ENCODE data around the gene ATG10. TPM values are rescaled to one million over a fixed set of nuclear protein-coding genes. Genes with fewer than 3 reads are reported as not detected.
A peak's percentile ranks its signal among the peaks of the same experiment; 100 is the strongest.
"Not testable (repeated sequence)": the region's sequence is repeated elsewhere in the genome, so short reads cannot be mapped to it uniquely, and the experiment has no call there.

The ATG10 gene
- polyA plus RNA-seq (ENCODE audit: low read depth in 6 of 6), result 10 to 100 TPM in 1 of 6 donors, 1 to 10 TPM in 5; 3.9 to 14.5 (median 6.5) TPM

DNA sequence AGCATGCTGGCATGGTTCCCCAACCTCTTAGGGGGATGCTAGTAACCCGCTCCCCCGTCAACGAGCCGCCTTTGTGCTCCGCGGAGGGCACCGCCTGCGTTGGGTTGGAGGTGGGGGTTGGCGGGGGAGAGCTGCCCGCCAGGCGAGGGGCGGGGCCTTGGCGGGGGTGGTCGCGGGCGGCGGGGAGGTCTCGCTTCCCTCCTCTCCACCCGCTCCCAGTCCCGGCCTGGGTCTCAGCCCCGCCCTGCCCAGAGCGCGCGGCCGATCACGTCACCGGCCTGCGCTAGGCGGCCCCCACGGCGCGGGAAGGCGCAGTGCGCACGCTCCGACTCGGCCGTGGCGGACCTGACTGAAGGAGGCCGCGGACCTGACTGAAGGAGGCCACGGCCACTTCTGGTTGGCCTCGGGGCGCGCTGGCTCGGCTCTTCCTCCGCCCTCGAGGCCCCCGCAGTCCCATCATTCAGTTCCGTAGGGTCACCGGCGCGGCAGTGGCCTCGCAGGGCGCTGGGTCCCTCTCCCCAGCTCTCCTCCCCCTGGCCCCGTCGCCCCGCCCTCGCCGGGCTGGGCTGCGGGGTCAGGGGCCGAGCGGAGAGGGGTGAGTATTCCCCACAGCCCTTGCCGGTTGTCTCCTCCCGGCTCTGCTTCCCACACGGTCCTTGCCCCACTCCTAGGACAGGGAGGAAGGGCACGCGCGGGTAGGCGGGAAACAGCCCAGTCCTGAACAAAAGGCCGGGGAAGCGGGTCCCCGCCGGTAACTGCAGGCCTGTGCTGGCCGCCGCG is at the start of gene ATG10:
ATG10 (plus strand) TSS at position 312 of the 780 bp plus-strand sequence. CDS start 15,548 bp downstream, outside the sequence.
- H3K27ac Mint-ChIP-seq, result peak within 1 kb of the TSS; percentile 93 to 99 (median 97)
- no peaks in the 10 kb centered on the region for H3K9me3 Mint-ChIP-seq
- peak within 1 kb of the TSS; percentile 92 to 98 (median 96) for H3K4me3 Mint-ChIP-seq
- peak; percentile 89 for DNase-seq
- no peaks in the 10 kb centered on the region for H3K27me3 Mint-ChIP-seq
- peak; percentile 89 to 91 for ATAC-seq (ENCODE audit: low read depth in 2 of 2)
- H3K4me1 Mint-ChIP-seq, result peaks cover 7 to 28% (median 10%) of the 10 kb centered on the region in 3 donors
- H3K36me3 Mint-ChIP-seq, result no peaks in the 10 kb centered on the region

GRCh38 chr5:81922854-81923279 is 49.0 kb upstream of the ATG10 start:
- ATAC-seq (ENCODE audit: low read depth in 2 of 2) (no peak), DNase-seq (no peak)
- Mint-ChIP-seq H3K9me3 (peaks cover 0 to 10% (median 4%) of the 10 kb centered on the region in 7 donors), H3K27me3 (peaks cover 0 to 9% (median 0%) of the 10 kb centered on the region in 3 donors), H3K27ac (no peak overlapping the region), H3K36me3 (peaks cover 0 to 2% of the 10 kb centered on the region in 2 donors), H3K4me1 (no peaks in the 10 kb centered on the region), H3K4me3 (no peak overlapping the region)

DNA sequence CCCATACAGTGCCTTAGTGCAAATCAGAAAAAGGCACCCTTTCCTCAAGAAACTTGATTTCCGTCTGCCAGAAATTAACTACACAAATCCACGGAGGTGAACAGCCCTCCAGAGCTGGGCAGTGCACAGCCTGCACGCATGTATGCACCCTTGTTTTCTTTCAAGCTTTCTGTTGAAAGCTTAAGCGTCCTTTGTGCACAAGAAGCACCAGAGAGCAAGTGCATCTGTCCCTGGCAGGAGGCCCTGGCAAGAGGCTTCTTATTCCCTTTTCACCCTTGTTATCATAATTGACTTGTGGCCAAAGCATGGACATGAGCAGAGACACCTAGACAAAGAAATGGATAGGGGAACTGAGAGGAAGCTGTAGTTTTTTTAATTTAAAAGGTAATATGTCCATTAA is 47.4 kb upstream of the ATG10 start:
- ATAC-seq (ENCODE audit: low read depth in 2 of 2), result no peak
- H3K36me3 Mint-ChIP-seq, result peaks cover 0 to 5% of the 10 kb centered on the region in 2 donors
- no peak overlapping the region for H3K27ac Mint-ChIP-seq
- peaks cover 0 to 9% (median 0%) of the 10 kb centered on the region in 3 donors for H3K27me3 Mint-ChIP-seq
- H3K4me3 Mint-ChIP-seq, result no peak overlapping the region
- no peak for DNase-seq
- no peaks in the 10 kb centered on the region for H3K4me1 Mint-ChIP-seq
- H3K9me3 Mint-ChIP-seq, result peaks cover 0 to 16% (median 6%) of the 10 kb centered on the region in 7 donors

DNA sequence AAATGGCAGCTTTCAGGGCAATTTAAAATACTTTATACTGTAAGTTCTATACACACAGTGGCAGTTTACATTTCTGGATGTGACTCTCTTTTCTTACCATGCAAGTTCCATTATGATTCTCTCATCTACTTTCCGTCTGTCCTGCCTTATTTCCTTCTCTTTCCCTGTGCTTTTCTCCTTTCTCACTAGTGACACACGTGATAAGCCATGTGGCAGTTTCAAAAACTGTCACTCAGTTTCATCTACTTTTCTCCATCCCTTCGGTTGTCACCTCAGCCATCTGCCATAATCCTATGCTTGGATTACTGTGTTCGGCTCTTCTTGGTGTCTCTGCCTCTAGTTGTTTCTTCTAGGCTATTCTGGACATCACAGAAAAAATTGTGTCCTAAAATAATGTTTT is 46.8 kb upstream of the ATG10 start:
- peaks cover 0 to 16% (median 6%) of the 10 kb centered on the region in 7 donors for H3K9me3 Mint-ChIP-seq
- H3K27me3 Mint-ChIP-seq, result peaks cover 0 to 9% (median 0%) of the 10 kb centered on the region in 3 donors
- H3K27ac Mint-ChIP-seq, result no peak overlapping the region
- H3K4me3 Mint-ChIP-seq, result no peak overlapping the region
- no peaks in the 10 kb centered on the region for H3K4me1 Mint-ChIP-seq
- peaks cover 0 to 5% of the 10 kb centered on the region in 2 donors for H3K36me3 Mint-ChIP-seq
- DNase-seq (no peak), ATAC-seq (ENCODE audit: low read depth in 2 of 2) (no peak)

- no peak overlapping the region for H3K4me3 Mint-ChIP-seq
- H3K4me1 Mint-ChIP-seq, result no peaks in the 10 kb centered on the region
- H3K27ac Mint-ChIP-seq, result peak overlapping the region in 1 of 6 donors; percentile 8
- peaks cover 0 to 5% of the 10 kb centered on the region in 2 donors for H3K36me3 Mint-ChIP-seq
- H3K9me3 Mint-ChIP-seq, result peaks cover 0 to 16% (median 6%) of the 10 kb centered on the region in 7 donors
- DNase-seq (no peak), ATAC-seq (ENCODE audit: low read depth in 2 of 2) (no peak)
- H3K27me3 Mint-ChIP-seq, result peaks cover 0 to 9% (median 0%) of the 10 kb centered on the region in 3 donors
These were observed 45.8 kb upstream of the ATG10 start for GRCh38 chr5:81925981-81926380.

DNA sequence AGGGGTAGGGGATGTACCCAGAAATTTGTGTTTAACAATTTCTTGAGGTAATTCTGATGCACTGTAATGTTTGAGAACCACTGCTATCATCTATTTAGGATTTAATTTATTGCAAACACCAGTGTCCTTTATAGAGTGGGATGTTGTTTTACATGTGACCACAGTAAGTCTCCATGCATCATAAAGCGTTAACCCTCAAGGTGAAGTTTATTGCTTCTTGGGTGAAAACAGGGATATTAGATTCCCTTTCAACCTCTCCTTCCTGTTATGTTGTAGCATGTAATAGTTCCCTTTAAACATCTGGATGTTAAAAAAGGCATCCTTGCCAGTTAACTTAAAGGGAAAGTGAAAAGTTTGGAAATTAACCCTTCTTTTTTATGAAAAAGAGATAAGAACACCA is 35.8 kb upstream of the ATG10 start:
- no peak overlapping the region for H3K4me3 Mint-ChIP-seq
- H3K27ac Mint-ChIP-seq, result no peak overlapping the region
- H3K4me1 Mint-ChIP-seq, result no peaks in the 10 kb centered on the region
- no peaks in the 10 kb centered on the region for H3K27me3 Mint-ChIP-seq
- ATAC-seq (ENCODE audit: low read depth in 2 of 2), result no peak
- H3K9me3 Mint-ChIP-seq, result peaks cover 0 to 9% (median 5%) of the 10 kb centered on the region in 7 donors
- H3K36me3 Mint-ChIP-seq, result peaks cover 3 to 4% of the 10 kb centered on the region in 2 donors
- no peak for DNase-seq

- Mint-ChIP-seq H3K36me3 (peaks cover 7 to 9% of the 10 kb centered on the region in 2 donors), H3K9me3 (peaks cover 0 to 13% (median 12%) of the 10 kb centered on the region in 7 donors), H3K27me3 (no peaks in the 10 kb centered on the region), H3K4me1 (no peaks in the 10 kb centered on the region), H3K4me3 (no peak overlapping the region), H3K27ac (no peak overlapping the region)
- DNase-seq (no peak), ATAC-seq (ENCODE audit: low read depth in 2 of 2) (no peak)
These were observed 35.1 kb upstream of the ATG10 start for GRCh38 chr5:81936750-81937149.

DNA sequence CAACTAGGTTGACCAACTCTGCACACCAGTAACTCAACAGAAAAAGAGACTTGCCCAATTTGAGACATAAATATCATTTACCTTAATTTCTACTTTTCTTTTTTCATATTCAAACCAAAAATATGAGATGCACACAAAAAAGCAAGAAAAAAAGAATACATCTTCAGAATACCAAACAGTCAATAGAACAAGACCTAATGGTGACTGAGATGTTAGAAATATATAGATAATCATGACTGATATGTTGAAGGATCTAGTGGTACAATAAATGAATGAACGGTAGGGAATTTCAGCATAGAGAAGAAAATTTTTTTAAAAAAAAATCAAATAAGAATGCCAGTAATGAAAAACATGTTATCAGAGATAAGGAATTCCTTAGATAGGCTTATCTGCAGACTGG is 29.1 kb upstream of the ATG10 start:
- H3K36me3 Mint-ChIP-seq, result peaks cover 16 to 23% of the 10 kb centered on the region in 2 donors
- DNase-seq, result no peak
- no peaks in the 10 kb centered on the region for H3K4me1 Mint-ChIP-seq
- peaks cover 4 to 31% (median 28%) of the 10 kb centered on the region in 7 donors for H3K9me3 Mint-ChIP-seq
- H3K27ac Mint-ChIP-seq, result no peak overlapping the region
- no peak overlapping the region for H3K4me3 Mint-ChIP-seq
- no peak for ATAC-seq (ENCODE audit: low read depth in 2 of 2)
- H3K27me3 Mint-ChIP-seq, result no peaks in the 10 kb centered on the region

GRCh38 chr5:81948349-81948748 is 23.5 kb upstream of the ATG10 start:
- no peaks in the 10 kb centered on the region for H3K4me1 Mint-ChIP-seq
- ATAC-seq (ENCODE audit: low read depth in 2 of 2) (no peak), DNase-seq (no peak)
- H3K36me3 Mint-ChIP-seq, result peaks cover 0 to under 1% of the 10 kb centered on the region in 2 donors
- H3K4me3 Mint-ChIP-seq, result no peak overlapping the region
- no peak overlapping the region for H3K27ac Mint-ChIP-seq
- no peaks in the 10 kb centered on the region for H3K27me3 Mint-ChIP-seq
- H3K9me3 Mint-ChIP-seq, result peaks cover 0 to 9% (median 2%) of the 10 kb centered on the region in 7 donors

- no peaks in the 10 kb centered on the region for H3K27me3 Mint-ChIP-seq
- ATAC-seq (ENCODE audit: low read depth in 2 of 2) (no peak), DNase-seq (no peak)
- no peaks in the 10 kb centered on the region for H3K36me3 Mint-ChIP-seq
- no peak overlapping the region for H3K4me3 Mint-ChIP-seq
- no peaks in the 10 kb centered on the region for H3K4me1 Mint-ChIP-seq
- H3K9me3 Mint-ChIP-seq, result no peaks in the 10 kb centered on the region
- H3K27ac Mint-ChIP-seq, result no peak overlapping the region
These were observed 22.4 kb upstream of the ATG10 start for GRCh38 chr5:81949462-81949861.

DNA sequence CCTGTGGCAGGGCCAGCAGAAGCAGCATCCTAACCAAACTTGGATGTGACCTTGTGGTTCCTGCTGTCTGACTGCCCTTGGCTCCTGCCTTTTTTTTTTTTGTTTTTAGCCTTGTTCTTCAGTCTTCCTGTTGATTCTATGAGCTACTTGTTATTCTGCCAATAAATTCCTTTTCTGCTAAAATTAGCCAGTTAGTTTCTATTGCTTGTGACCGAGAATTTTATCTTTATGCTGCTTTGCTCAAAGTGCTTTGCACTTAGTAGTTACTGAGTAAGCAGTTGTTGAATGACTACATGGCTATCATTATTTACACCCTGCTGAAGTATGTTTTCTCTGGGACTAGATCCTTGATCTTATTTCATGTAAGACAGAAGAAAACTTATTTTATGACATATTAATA is 20.8 kb upstream of the ATG10 start:
- Mint-ChIP-seq H3K4me3 (no peak overlapping the region), H3K36me3 (no peaks in the 10 kb centered on the region), H3K27me3 (no peaks in the 10 kb centered on the region), H3K9me3 (no peaks in the 10 kb centered on the region), H3K4me1 (no peaks in the 10 kb centered on the region), H3K27ac (no peak overlapping the region)
- DNase-seq, result no peak
- no peak for ATAC-seq (ENCODE audit: low read depth in 2 of 2)

- H3K27ac Mint-ChIP-seq, H3K9me3 Mint-ChIP-seq: not testable (repeated sequence)
These were observed 17.0 kb upstream of the ATG10 start for GRCh38 chr5:81954796-81955195.

DNA sequence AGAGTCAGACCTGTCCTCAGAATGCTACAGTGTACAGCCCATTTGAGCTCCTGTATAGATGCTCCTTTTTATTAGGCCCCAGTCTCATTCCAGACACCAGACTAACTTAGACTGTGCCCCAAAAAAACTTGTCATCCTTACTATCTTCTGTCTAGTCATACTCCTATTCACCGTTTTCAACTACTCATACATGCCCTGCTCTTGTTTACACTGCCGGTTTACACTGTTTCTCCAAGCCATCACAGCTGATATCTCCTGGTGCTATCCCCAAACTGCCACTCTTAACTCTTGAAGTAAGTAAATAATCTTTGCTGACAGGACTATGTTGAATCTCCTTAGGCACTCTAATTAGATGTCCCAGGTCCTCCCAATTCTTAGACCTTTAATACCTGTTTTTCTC is 13.7 kb upstream of the ATG10 start:
- H3K27ac Mint-ChIP-seq; ATAC-seq (ENCODE audit: low read depth in 2 of 2); H3K4me1 Mint-ChIP-seq; H3K27me3 Mint-ChIP-seq; DNase-seq; H3K9me3 Mint-ChIP-seq; H3K36me3 Mint-ChIP-seq; H3K4me3 Mint-ChIP-seq: not testable (repeated sequence)

More at GRCh38 chr5:81954796-81955195, 17.0 kb upstream of the ATG10 start:
- H3K27me3 Mint-ChIP-seq; ATAC-seq (ENCODE audit: low read depth in 2 of 2); DNase-seq; H3K4me1 Mint-ChIP-seq; H3K36me3 Mint-ChIP-seq: not testable (repeated sequence)
- H3K4me3 Mint-ChIP-seq, result peak overlapping the region in 1 of 8 donors; percentile 6

Measured in naive B cell (primary cell).